NCI-H128 (cell line): Measurements from ENCODE around the gene PAX5.

ENCODE experiments used
- DNase-seq: peaks from one replicate; lab custom pipeline; 2025; ENCODE audit not compliant: unreplicated experiment; lab: John Stamatoyannopoulos, UW

Gene PAX5

DNA sequence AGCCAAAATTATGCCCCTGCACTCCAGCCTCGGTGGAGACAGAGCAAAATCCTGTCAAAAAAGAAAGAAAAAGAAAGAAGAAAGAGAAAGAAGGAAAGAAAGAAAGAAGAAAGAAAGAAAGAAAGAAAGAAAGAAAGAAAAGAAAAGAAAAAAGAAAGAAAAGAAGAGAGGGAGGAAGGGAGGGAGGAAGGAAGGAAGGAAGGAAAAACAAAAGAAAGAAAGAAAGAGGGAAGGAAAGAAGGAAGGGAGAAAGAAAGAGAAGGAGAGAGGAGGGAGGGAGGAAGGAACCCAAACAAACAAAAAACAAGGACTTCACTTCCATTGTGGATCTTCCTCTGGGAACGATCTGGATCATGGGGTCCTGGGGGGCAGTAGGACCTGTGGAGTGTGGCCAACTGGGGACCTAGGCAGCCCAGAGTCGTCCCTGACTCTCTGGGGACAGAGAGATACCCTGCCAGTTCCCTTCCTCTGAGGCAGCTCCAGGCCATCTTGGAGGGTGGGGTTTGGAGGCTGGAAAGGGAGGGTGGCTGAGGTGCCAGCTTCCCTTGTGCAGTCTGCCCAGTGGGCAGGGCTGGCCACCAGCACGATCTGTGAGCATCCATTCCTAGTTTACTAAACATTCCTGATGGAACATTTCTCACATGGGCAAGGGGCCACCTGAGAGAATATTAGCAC is 216.8 kb downstream of the PAX5 start:
- no peak for DNase-seq

DNA sequence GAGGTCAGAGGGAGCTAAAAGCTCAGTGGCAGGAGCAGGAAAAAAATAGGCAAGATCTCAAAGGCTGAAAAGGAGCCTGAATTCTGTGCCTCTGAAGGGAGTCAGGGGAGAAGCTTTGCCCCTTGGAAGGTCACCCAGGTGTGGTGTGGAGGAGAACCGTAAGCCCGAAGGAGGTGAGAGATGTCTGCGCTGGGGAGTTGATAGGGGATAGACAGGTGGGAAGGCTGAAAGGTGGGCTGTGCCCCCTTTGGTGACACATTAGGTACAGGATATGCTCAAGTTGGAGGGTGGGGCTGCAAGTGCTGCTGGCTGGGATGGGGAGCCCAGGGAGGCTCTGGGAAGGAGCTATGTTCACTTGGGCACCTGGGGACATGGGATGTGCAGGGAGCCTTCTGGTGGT is 217.7 kb downstream of the PAX5 start:
- no peak for DNase-seq

DNA sequence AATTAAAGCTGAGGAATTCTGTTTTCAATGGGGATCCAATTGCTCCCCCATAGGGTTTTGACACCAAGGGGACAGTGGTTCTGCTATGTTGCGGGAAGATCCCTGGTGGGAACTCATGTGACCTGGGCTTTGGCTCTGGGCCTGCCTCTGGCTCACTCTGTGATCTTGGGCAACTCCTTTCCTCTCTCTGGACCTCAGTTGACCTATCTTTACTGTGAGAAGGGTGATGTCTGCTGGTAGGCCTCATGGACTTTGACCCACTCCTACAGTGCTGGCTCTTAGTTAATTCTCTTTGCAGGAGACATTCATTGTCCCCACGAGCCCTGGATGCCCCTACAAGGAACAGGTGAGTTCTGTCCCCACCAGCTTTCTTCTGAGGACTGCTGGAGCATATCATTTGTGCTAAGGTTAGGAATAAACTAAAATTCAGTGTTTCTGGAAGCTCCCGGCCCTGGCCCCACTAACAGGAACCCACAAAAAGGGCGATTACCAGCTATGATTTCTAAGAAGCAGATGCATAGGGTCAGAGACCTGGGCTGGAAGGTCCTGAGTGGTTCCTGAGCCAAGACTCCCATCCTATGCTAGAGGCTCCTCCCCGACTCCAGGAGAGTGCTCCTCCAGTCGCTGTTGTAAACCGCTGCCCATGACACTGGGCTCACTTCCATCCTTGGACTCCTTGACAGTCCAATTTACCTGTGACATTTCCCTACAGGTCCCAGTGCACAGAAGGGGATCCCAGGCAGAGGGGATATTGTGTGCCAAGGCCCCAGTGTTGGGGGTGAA is 218.3 kb downstream of the PAX5 start:
- no peak for DNase-seq

DNA sequence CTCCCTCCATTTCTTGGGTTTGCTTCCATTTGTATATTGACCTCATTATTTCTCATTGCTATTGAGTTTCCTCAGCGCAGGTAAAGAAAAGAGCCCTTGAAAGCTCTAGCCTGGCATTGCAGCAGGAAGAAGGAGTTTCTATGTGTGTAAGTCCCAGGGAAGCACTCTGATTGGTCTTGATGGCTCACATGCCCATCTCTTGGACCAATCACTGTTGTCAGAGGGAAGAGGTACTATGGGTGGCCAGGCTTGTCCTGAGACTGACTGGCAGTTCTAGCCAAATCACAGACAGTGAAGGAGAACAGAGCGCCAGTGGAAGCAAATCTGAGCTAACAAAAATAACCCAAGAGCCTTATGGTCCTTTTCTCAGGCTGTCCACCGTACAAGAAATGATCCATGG is 219.0 kb downstream of the PAX5 start:
- DNase-seq: no peak

DNA sequence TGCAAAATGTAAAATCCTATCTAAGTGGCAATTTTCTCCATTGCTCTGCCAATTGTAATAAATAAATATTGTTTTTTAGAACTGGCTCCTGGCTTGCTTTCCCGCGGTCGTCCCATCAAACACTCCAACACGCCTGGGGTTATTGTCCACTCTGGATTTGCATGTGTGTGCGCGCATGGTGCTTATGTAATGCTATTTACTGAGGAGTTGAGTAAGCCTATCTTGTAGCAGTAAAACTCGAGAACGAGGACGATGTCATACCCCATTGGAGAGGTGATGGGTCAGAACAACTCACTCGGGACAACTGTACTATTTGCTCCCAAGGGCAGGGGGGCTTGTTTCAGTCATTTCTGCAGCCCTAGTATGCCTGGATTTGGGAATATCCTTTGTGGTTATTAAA is 220.9 kb downstream of the PAX5 start:
- DNase-seq: no peak

DNA sequence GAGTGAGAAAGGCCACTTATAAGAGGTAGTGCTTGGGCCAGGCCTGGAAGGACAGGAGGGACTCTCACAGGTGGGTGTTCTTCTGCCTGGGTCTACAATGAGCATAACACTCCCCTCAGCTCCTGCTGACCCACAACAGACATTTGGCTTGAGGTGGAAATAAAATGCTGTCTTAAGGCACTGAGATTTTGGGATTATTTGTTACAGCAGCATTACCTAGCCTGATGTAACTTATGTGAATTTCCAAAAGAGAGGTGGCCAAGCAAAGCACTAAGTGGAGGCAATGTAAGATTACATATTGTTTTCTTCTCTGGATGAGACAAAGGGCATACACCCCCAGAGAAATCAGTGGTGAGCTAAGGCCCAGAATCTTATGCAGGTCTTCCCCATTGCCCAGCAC is 221.5 kb downstream of the PAX5 start:
- DNase-seq: no peak

DNA sequence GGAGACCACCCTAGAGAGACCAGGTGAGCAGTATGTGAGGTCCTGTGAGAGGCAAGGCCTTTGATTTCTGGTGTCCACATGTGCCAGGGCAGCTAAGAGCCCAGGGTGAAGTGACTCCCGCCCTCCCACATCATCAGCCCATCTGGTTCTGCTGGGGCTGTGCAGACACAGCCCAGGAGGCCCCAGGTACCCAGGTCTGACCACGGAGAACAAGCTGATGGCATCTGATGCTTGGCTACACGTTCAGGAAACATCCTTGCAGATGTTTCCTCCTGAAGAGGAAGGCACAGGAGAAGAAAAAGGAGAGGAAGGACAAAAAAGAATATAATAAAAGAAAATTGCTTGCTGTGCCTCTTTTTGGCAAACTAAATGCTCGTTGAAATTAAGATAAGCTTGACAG is 225.8 kb downstream of the PAX5 start:
- no peak for DNase-seq

DNA sequence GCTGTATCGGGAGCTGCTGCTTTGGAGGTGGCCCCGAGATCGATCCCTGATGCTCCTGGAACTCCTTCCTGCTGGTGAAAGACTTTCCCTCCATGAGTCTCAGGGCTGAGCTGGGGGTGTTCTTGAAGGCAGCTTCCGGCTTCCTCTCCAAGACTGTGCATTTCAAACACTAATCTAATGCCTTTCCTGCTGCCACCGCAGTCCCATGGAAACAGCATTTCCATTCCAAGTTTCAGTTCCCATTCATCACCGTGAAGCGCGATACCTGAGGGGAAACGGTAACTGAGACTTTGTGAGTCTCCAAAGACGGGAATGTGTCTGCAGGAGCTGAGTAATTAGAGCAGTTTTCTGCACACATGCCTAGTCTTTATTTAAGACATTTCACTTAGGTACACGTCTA is 230.1 kb downstream of the PAX5 start:
- DNase-seq: no peak

DNA sequence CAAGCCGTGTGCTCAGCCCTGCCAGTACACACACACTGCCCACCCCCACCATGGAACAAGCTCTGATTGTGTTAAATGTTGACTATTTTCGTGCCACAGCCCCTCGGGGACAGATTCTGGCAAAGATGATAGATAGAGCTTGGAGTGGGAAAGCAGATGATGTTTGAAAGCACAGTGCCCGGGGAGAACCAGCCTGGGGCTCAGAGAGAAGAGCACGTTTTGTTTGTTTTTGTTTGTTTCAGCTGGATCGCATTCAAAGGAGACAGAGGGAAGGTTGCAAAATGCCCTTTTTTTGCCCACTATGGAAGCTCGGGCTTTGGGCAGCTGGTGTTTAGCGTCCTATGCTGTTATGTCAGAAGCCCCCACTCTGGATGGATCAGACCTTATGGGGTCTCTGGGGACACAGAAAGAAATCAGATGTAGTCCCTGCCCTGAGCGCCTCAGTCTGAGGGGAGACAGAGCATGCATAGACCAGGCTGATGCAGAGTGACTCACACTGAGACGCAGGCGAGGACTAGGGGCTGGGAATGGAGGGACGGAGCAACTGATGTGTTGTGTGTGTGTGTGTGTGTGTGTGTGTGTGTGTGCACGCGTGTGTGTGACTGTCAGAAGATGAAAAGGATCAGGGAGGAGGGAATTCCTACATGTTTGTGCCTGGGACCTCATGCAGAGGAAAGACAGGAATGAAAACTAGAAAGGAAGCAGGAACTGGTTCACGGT is 231.7 kb downstream of the PAX5 start:
- no peak for DNase-seq

DNA sequence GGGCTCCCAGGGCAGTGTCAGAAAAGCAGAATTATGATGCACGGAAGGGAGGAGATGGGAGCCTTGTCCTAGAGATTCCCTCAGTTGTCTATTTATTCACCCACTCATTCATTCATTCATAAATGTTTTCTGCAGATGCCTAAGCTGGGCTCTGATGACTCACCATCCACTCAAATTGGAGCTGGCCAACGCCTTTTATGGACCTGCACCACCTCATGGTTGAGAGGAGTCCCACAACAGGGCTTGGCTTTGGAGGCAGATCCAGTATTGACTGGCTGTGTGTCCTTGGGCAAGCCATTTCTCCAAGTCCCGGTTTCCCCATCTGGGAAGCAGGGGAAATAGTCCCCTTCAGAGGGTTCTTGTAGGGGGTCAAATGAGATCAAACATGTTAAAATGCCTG is 233.6 kb downstream of the PAX5 start:
- DNase-seq: no peak

DNA sequence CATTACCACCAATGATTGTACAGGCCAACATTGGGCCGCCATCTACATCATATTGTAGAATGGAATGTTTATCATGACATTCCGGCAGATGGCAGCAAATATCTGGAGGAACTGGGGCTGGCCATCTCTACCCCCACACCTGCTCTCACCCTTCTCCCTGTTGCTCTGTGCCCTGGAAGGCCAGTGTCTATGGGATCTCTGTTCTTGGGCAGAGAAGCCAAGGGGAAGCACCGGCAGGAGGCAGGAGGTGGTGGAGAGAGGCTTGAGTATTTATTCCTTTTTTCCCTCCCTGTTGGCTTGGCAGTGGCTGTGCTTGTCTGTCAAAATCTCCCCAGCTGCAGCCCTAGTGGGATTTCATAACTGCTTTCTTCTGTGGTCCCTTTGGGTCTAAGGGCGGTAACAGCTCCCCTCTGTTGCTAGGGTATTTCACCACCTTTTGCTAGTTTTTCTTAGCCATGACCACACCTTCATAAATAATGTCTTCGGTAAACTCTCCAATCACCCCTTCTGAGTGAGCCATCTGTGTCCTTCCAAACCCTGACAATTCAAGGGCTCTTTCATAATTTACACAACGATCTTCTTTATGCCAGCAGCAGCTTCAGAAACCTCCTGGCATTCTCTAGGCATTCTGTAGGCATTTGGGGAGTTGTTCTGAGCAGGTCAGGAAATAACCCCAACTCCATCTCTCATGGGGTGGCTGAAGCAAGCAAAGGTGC is 235.6 kb downstream of the PAX5 start:
- no peak for DNase-seq

DNA sequence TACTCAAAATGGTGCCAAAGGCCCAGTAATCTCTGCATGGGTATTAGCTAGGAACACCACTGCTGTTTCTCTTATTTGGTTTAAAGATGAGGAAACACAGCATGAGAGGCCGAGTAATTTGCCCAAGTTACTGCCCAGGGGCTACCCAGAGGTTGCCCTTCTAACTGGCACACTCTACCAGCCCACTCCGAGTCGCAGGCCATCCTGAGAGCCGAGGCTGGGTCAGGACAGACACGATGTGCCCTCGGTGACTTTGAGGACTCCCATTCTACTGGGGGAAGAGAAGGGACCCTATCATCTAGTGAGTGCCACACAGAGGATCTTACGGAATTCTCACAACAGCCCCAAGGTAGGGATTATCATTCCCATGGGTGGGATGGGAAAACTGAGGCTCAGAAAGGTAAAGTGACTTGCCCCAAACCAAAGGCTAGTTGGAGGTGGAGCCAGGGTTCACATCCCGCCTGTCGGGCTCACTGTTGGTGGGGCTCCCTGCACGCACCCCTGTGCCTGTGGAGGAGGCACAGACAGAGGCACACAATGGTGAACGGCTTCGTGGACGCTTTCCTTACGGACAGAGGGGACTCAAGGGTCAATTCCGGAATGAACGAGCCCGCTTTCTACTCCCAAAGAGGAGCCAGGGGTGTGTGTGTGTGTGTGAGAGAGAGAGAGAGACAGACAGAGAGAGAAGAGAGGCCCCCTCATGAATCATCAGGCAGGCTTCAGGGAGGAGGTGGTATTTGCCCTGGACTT is 236.4 kb downstream of the PAX5 start:
- no peak for DNase-seq

DNA sequence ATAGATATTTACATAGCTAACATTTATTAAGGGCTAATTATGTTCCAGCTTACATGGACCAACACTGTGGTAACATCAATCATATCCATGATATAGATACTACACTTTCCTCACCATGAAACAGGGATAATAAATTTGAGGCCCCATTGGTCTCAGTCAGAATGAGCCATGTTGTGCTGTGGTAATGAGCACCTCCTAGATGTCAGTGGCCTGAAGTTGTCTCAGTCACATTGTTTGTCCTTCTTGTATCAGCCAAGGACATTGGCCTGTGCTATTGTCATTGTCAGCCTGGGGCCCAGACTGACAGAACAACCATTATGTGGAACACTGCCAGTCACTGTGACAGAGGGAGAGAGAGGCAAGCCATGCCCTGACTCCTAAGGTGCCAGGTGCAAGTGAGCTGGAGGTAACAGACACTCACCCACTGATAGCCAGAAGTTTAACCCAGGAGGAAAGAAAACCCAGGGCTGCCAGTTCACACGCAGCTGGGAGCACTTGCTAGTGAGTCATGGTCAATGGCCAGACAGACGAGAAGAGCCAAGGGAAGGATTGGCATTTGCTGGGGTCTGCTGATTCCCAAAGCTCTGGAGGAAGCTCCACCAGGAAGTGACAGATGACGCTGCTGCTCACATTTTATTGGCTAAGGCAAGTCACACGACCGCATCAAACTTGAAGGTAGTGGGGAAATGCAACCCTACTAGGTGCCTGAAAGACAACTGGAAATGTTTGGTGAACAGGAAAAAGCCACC is 237.2 kb downstream of the PAX5 start:
- no peak for DNase-seq

DNA sequence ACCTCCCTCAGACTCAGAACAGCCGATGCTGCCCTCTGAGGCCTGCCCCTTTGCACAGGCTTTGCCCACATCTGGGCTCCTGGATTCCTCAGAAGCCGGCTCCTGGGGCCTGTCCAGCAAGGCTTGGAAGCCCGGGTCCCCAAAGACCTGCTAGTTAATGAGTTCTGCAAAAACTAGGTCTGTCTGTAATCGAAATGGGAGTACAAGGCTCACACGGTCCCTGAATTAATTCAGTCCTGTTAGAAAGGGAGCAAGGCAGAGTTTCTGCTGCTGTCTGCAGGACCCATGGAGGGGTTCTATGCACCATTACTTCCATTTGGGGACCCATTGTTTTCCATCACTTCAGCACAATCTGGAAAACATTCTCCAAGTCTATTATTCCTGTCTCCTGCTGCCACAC is 239.6 kb downstream of the PAX5 start:
- DNase-seq: no peak

DNA sequence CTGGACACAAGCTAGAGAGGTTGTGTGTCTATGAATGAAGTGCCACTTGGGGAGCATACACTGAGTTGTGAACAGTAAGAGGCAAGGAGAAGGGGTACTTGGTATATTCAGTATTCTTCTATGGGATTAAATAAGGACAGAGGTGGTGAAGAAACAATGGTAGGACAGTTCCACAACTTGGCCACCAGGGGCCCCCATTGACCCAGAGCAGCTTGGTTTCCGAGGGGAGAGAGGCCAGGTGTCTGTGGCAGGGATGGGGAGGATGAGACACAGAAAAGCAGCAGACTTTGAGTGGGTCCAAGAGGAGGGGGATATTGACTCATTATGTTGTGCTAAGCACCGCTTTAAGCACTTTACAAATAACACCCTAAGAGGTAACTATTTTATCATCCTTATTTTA is 240.8 kb downstream of the PAX5 start:
- DNase-seq: no peak

DNA sequence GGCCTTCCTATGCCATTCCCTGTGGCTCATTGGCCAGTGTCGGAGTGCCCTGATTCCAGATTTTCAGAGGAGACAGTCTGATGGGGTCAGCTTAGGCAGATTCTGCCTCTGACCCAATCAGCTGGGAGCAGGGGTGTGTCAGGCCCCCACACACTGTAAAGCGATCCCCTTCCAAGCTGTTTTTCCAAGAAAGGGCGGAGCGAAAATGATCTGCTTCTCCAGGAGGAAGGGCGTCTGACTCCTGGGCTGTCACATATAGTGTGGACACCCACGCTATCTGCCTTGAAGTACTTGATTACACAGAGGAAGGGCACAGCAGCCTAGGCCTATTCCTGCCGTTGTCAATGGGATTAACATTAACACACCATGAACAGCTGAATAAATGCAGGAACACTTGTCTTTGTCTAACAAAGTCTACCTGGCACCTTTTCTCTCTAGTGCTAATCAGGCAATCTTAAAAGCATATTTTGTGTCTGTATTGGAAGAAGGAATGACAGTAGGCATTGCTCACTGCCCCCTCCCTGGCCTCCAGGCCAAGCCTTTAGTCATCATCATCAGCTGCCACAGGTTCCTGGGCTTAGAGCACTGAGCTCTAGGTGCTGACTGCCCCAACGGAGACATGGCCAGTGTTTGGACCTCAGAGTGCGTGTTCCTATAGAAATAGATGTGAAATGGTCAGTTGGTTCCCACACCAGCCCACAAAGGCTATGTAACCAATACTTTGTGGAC is 242.7 kb downstream of the PAX5 start:
- no peak for DNase-seq

DNA sequence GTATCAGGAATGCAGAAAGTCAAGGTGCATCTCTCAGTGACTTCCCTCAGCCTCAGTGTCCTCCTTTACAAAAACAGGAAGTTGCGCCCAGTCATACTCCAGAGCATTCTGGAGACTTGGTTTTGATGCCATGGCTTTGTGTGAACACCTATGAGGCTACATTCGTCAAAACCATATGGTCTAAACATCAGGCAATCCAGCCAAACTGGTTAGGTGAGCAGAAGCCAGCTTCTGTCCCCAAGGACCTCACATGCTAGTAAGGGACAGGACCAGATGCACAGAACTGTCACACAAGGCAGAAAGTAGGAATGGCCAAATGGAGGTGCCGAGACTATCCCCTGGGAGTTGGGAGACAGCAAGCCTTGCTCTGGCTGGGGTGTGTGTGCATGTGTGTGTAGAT is 244.2 kb downstream of the PAX5 start:
- no peak for DNase-seq

DNA sequence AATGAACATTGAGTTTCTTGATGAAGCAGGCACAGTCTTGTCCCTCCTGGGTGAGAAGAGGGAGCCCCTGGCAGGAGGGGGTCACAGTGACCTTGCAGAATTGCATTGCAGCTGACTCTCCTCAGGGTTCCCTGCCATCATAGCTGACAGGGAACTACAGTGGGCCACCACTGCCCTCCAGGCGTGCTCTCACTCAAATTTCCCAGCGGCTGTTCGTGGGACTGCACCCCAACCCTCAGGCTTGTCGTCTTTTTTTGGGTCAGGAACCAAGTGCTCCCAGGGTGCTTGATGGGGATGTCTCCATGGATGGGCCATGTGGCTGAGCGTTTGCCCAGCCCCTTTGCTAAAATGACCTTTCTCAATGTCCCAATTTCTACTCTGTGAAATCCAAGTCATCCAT is 245.5 kb downstream of the PAX5 start:
- DNase-seq: no peak

DNA sequence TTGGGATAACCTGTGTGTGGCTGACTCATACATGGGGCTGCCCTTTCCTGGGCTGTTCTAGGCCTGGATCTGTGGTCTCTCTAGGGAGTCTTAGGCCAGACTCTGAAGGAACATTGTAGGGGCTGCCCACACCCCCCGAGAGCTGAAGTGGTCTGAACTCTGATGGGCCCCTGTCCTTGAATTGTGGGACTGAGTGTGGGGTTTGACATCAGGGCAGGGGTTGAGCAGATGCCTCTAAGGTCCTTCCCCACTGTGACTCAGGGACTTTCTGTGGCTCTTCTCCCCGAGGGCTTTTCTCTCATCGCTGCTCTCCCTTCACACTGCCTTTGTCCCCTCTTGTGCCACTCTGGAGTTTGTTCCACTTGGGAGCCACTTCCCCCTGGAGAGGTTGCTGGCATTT is 246.4 kb downstream of the PAX5 start:
- no peak for DNase-seq
